ENCODE measurements around the gene COPG2.

Gene COPG2

GRCh38 chr7:130471974-130472373 is 196.6 kb downstream of the COPG2 start:
- no peak for DNase-seq (ENCODE audit: low read depth)

- no peak for DNase-seq (ENCODE audit: low read depth)
Observed at GRCh38 chr7:130468612-130469011, 199.9 kb downstream of the COPG2 start.

GRCh38 chr7:130463553-130464434 is 204.8 kb downstream of the COPG2 start:
- no peak for DNase-seq (ENCODE audit: low read depth)

- DNase-seq (ENCODE audit: low read depth): no peak
Observed at GRCh38 chr7:130461272-130461671, 207.3 kb downstream of the COPG2 start.

GRCh38 chr7:130458257-130458656 is 210.3 kb downstream of the COPG2 start:
- no peak for DNase-seq (ENCODE audit: low read depth)
